Smooth muscle cell (in vitro differentiated cells): Measurements from ENCODE around the gene DCDC1. TPM values are rescaled to one million over a fixed set of nuclear protein-coding genes. Genes with fewer than 3 reads are reported as not detected.

ENCODE experiments used
- DNase-seq: peaks from one replicate; lab custom pipeline; 2025; ENCODE audit not compliant: unreplicated experiment; lab: John Stamatoyannopoulos, UW
- H2AFZ ChIP-seq: fragments of 200-600 bp; sonication (generic); 2 replicates; pipeline ENCODE4 v1.6.0; 2016; ENCODE audit warnings: antibody characterized with exemption, low read depth, mild to moderate bottlenecking
- H3F3A ChIP-seq: fragments of 200-600 bp; sonication (generic); 2 replicates; pipeline ENCODE4 v1.6.0; 2017; ENCODE audit warnings: antibody characterized with exemption, low read depth
- H3K27ac ChIP-seq: fragments of 200-600 bp; sonication (generic); 2 replicates; pipeline ENCODE4 v1.5.1; 2016; ENCODE audit warnings: low read depth, mild to moderate bottlenecking
- H3K27me3 ChIP-seq: fragments of 200-600 bp; sonication (generic); 2 replicates; pipeline ENCODE4 v1.6.1; 2016; ENCODE audit warnings: low read depth, mild to moderate bottlenecking
- H3K36me3 ChIP-seq: fragments of 200-600 bp; sonication (generic); 2 replicates; pipeline ENCODE4 v1.5.1; 2016; ENCODE audit warnings: low read depth
- H3K4me1 ChIP-seq: fragments of 200-600 bp; sonication (generic); 2 replicates; pipeline ENCODE4 v1.5.1; 2016; ENCODE audit warnings: low read depth
- H3K4me2 ChIP-seq: fragments of 200-600 bp; sonication (generic); 2 replicates; pipeline ENCODE4 v1.6.0; 2016; ENCODE audit warnings: mild to moderate bottlenecking
- H3K4me3 ChIP-seq: fragments of 200-600 bp; sonication (generic); 2 replicates; pipeline ENCODE4 v1.5.1; 2016; ENCODE audit warnings: mild to moderate bottlenecking
- H3K79me2 ChIP-seq: fragments of 200-600 bp; sonication (generic); 2 replicates; pipeline ENCODE4 v1.6.0; 2016; ENCODE audit warnings: low read depth, mild to moderate bottlenecking
- H3K9ac ChIP-seq: fragments of 200-600 bp; sonication (generic); 2 replicates; pipeline ENCODE4 v1.6.0; 2016; ENCODE audit warnings: low read depth
- H3K9me3 ChIP-seq: fragments of 200-600 bp; sonication (generic); replicated peaks from 2 replicates; pipeline ENCODE4 v1.5.1; 2016; ENCODE audit warnings: low read depth
- H4K20me1 ChIP-seq: fragments of 200-600 bp; sonication (generic); 2 replicates; pipeline ENCODE4 v1.6.0; 2016; ENCODE audit warnings: low read depth
- CTCF ChIP-seq: fragments of 200-600 bp; sonication (generic); IDR thresholded peaks from 2 replicates; pipeline ENCODE4 v1.5.1; 2017; ENCODE audit warnings: borderline replicate concordance, mild to moderate bottlenecking, antibody characterized with exemption; ENCODE audit not compliant: insufficient read depth, poor library complexity, severe bottlenecking
- WGBS: methylation state at CpG from one replicate; pipeline ENCODE4 v1.1.7; 2016; ENCODE audit warnings: low lambda C conversion rate; 5-methylcytosine and 5-hydroxymethylcytosine counted together
- polyA plus RNA-seq: library from polyadenylated mRNA; unstranded; fragments of >200 nt; fragmentation: Nextera tagmentation; extraction: Ambion mirVana; gene quantifications from 2 replicates; pipeline ENCODE4 v1.2.1, GENCODE V29; 2016
- total RNA-seq: library from RNA; depleted of rRNA; stranded (reverse); fragments of >200 nt; gene quantifications from 2 replicates; pipeline ENCODE4 v1.2.3, GENCODE V29; 2014

Gene DCDC1
- total and polyA plus RNA-seq, 2 experiments from 2014 or later = 0.39 to 0.45 TPM

DNA sequence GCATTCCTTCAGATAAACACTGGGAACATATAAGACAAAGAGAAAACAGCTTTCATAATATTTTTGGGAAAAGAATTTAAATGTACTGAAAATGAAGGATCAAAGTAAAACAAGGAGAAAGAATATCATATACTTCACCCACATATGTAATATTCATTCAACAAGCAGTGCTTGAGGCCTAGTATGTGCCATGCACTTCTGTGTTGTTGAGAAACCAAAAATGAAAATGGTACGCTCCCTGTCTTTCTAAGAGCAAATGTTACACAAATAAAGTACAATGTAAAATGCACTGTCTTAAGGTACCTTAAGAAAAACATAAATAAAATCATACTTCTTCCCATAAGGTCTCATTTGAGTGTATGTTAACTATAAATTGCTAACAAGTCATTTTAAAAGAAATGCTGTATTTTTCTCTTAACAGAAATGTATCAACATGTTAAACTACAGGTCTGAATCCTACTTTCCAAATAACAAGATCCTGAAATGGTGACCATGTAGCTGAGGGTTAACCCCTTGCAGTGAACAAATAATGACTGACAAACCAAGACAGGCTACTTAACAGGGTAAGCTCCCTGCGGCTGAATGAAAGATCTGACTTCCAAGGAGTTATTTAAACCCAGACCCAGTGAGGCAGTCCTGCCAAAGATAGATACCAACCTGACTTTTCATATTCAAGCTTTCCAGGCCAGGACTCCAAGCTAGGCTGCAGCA lies 377.6 kb downstream of the DCDC1 start:
- H4K20me1 ChIP-seq = no peaks in the 10 kb centered on the region
- 79% methylated on average over 2 of the region's 2 CpGs for WGBS
- no peaks in the 10 kb centered on the region for H3K4me1 ChIP-seq
- TF ChIP-seq CTCF = no peak
- no peak for DNase-seq
- no peaks in the 10 kb centered on the region for H3K79me2 ChIP-seq
- no peaks in the 10 kb centered on the region for H3K9me3 ChIP-seq
- H3K4me2 ChIP-seq = no peak overlapping the region
- H2AFZ ChIP-seq = no peak overlapping the region
- no peaks in the 10 kb centered on the region for H3F3A ChIP-seq
- H3K9ac ChIP-seq = no peak overlapping the region
- H3K27ac ChIP-seq = no peak overlapping the region
- no peaks in the 10 kb centered on the region for H3K36me3 ChIP-seq
- no peaks in the 10 kb centered on the region for H3K27me3 ChIP-seq
- H3K4me3 ChIP-seq = no peak overlapping the region

GRCh38 chr11:30991376-30991775 lies 378.2 kb downstream of the DCDC1 start:
- Histone ChIP-seq H3K4me3 (no peak overlapping the region), H3K27ac (no peak overlapping the region), H3K27me3 (no peaks in the 10 kb centered on the region), H3K9ac (no peak overlapping the region), H3F3A (no peaks in the 10 kb centered on the region), H3K79me2 (no peaks in the 10 kb centered on the region), H3K9me3 (no peaks in the 10 kb centered on the region), H4K20me1 (no peaks in the 10 kb centered on the region), H3K4me2 (no peak overlapping the region), H3K4me1 (no peaks in the 10 kb centered on the region), H3K36me3 (no peaks in the 10 kb centered on the region), H2AFZ (no peak overlapping the region)
- no peak for TF ChIP-seq CTCF
- DNase-seq = no peak
- WGBS = 94% methylated on average over 4 of the region's 4 CpGs

- Histone ChIP-seq H3K4me1 (no peaks in the 10 kb centered on the region), H3K4me2 (no peak overlapping the region), H2AFZ (no peak overlapping the region), H3K27ac (no peak overlapping the region), H3K4me3 (no peak overlapping the region), H3K9me3 (no peaks in the 10 kb centered on the region), H3K79me2 (no peaks in the 10 kb centered on the region), H3F3A (no peaks in the 10 kb centered on the region), H3K27me3 (no peaks in the 10 kb centered on the region), H3K9ac (no peak overlapping the region), H3K36me3 (no peaks in the 10 kb centered on the region), H4K20me1 (no peaks in the 10 kb centered on the region)
- no peak for DNase-seq
- no peak for TF ChIP-seq CTCF
- 92% methylated on average over 7 of the region's 7 CpGs for WGBS
Observed at GRCh38 chr11:30990625-30991296, 378.8 kb downstream of the DCDC1 start.
